ENCODE data around the gene MAD2L2. TPM values are rescaled to one million over a fixed set of nuclear protein-coding genes. Genes with fewer than 3 reads are reported as not detected.

Gene MAD2L2
- total RNA-seq, 1 donor from 2014 or later, result 111 TPM

DNA sequence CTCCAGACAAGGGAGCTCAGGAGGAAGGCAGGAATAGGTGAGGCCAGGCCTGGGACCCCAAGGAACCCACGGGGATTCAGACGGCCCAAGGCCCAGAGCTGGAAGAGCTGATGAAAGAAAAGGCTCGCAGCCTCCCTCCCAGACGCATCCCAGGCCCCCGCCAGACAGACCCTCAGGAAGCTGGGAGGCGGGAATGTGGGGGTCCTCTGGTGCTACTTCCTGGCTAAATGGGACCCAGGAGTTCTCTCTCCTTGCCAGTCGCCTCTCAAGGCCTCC lies 27.1 kb downstream of the MAD2L2 start:
- H3K9me3 Mint-ChIP-seq, result no peaks in the 10 kb centered on the region
- no peak for DNase-seq (ENCODE audit: low read depth, low spot score)
- TF ChIP-seq, protein P1, sequence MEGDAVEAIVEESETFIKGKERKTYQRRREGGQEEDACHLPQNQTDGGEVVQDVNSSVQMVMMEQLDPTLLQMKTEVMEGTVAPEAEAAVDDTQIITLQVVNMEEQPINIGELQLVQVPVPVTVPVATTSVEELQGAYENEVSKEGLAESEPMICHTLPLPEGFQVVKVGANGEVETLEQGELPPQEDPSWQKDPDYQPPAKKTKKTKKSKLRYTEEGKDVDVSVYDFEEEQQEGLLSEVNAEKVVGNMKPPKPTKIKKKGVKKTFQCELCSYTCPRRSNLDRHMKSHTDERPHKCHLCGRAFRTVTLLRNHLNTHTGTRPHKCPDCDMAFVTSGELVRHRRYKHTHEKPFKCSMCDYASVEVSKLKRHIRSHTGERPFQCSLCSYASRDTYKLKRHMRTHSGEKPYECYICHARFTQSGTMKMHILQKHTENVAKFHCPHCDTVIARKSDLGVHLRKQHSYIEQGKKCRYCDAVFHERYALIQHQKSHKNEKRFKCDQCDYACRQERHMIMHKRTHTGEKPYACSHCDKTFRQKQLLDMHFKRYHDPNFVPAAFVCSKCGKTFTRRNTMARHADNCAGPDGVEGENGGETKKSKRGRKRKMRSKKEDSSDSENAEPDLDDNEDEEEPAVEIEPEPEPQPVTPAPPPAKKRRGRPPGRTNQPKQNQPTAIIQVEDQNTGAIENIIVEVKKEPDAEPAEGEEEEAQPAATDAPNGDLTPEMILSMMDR (conservative IDR thresholded peaks at IDR 0.05), result no peak

DNA sequence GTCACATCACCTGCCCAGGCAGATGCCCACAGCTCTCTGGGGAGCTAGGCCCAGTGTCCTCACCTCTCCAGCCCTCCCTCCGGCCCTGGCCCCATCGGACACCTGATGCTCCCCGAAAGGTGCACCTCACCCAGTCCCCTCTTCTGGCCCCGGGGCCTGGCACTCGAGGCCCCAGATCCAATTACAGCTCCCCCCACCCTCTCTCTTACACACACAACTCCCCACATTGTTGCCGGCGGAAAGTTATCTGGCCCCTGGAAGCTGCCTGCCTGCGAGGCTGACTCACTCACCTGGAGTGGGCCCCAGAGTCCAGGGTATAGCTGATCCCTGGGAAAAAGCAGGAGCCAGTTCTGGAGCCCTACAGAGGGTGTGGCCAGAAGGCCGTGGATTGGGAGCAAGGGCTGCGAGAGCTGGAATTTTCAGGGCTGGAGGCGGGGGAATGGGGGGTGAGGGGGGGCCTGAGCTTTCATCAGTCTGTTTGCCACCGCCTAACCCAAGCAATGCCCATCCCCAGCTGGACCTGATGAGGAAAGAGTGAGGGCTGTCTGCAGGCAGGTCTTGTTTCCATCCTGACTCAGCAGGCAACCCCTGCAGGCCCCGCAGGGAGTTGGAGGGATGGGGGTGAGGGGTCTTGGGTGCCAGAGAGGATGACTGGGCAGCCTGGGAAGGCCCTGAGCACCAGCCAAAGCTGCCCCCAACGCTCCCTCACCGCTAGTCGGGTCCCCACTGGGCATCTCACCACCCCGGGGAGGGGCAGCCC lies 27.7 kb downstream of the MAD2L2 start:
- Mint-ChIP-seq H3K4me1 (peaks cover 7% of the 10 kb centered on the region), H3K36me3 (ENCODE audit: low read depth) (no peaks in the 10 kb centered on the region), H3K4me3 (peak overlapping the region; percentile 64), H3K27ac (ENCODE audit: unreplicated experiment) (no peak overlapping the region), H3K27me3 (ENCODE audit: low read depth) (peaks cover 65% of the 10 kb centered on the region), H3K9me3 (no peaks in the 10 kb centered on the region)
- TF ChIP-seq, protein P1 (conservative IDR thresholded peaks at IDR 0.05), result no peak
- no peak for DNase-seq (ENCODE audit: low read depth, low spot score)

More for the DNA sequence above, 27.1 kb downstream of the MAD2L2 start:
- Mint-ChIP-seq H3K27ac (ENCODE audit: unreplicated experiment) (no peak overlapping the region), H3K4me1 (peaks cover 7% of the 10 kb centered on the region), H3K27me3 (ENCODE audit: low read depth) (peaks cover 60% of the 10 kb centered on the region), H3K36me3 (ENCODE audit: low read depth) (no peaks in the 10 kb centered on the region), H3K4me3 (peak overlapping the region; percentile 64)

DNA sequence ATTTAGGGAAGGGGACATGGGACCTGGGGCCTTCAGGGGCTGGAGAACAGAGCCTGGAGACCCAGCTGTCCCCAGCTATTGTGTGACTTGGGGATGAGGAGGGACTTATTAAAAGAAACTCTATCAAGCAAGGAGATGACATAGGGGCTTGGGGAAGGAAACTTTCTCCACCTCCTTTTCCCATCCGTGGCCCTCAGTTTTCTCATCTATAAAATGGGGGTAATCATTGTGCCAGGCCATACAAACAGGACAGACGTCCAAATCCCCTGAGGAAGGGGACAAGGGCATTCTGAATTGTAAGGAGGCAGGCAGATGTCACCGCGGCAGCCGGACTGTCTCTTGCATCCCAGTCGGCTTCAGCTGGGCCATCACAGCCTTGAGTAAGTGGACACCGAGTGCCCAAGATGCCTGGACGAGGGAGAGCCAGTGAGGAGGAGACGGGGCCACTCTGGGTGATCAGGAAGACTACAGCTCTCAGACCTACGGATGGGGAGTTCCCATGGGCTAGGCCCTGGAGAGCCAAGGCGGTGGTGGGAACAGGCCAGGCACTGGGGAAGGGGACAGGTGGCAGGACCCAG lies 28.7 kb downstream of the MAD2L2 start:
- peaks cover 7% of the 10 kb centered on the region for H3K4me1 Mint-ChIP-seq
- no peak overlapping the region for H3K27ac Mint-ChIP-seq (ENCODE audit: unreplicated experiment)
- TF ChIP-seq, protein P1 (conservative IDR thresholded peaks at IDR 0.05), result no peak
- peak overlapping the region; percentile 68 for H3K4me3 Mint-ChIP-seq
- peaks cover 69% of the 10 kb centered on the region for H3K27me3 Mint-ChIP-seq (ENCODE audit: low read depth)
- no peaks in the 10 kb centered on the region for H3K36me3 Mint-ChIP-seq (ENCODE audit: low read depth)
- no peaks in the 10 kb centered on the region for H3K9me3 Mint-ChIP-seq
- DNase-seq (ENCODE audit: low read depth, low spot score), result no peak

DNA sequence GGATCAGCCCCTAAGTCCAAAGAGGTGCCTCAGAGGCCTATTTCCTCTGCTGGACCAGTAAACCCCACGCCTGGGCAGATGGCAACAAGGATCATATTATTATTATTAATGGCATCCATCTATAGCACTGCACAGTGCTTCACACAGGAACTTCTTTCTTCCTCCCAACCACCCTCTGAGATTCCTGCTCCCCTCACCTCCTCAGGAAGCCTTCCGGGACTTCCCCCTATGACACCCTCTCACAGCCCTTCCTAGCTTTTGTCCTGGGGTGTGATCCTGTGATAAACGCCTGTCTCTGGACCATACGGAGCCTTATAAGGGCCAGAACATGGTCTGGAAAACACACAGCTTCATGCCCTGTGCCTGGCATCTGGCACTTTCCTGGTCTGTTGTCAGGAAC lies 29.9 kb downstream of the MAD2L2 start:
- H3K4me1 Mint-ChIP-seq, result peaks cover 7% of the 10 kb centered on the region
- peak overlapping the region; percentile 4 for H3K4me3 Mint-ChIP-seq
- TF ChIP-seq, protein P1 (conservative IDR thresholded peaks at IDR 0.05), result no peak
- H3K36me3 Mint-ChIP-seq (ENCODE audit: low read depth), result no peaks in the 10 kb centered on the region
- no peak for DNase-seq (ENCODE audit: low read depth, low spot score)
- no peaks in the 10 kb centered on the region for H3K9me3 Mint-ChIP-seq
- H3K27me3 Mint-ChIP-seq (ENCODE audit: low read depth), result peaks cover 74% of the 10 kb centered on the region
- no peak overlapping the region for H3K27ac Mint-ChIP-seq (ENCODE audit: unreplicated experiment)

DNA sequence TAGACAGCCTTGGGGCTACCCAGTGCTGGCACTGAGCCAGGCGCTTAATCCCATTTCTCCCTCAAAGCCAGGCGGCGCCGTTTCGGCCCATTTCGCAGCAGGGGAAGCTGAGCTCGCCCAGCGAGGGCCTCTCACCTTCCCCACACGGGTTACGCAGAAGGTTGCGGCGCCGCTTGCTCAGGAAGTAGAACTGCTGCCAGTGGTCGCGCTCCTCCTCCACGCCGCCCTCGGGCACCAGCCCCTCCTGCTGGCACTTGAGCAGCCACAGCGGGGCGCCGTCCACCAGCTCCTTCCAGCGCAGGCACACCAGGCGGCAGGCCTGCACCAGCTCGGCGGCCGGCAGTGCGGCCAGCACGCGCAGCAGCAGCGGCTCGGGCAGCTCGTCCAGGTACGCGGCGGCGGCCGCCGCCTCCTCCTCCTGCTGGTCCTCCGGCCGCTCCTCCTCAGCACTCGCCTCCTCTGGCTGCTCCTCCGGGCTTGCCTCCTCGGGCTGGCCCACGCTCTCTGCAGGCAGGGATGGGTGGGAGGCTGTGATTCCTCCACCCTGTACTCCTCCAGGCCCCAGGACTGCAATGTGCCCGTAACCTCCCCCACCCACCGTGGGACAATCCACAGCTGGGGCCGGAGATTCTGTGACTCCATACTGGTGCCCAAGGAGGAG lies 30.5 kb downstream of the MAD2L2 start:
- no peak overlapping the region for H3K27ac Mint-ChIP-seq (ENCODE audit: unreplicated experiment)
- DNase-seq (ENCODE audit: low read depth, low spot score), result peak; percentile 76
- TF ChIP-seq, protein P1 (conservative IDR thresholded peaks at IDR 0.05), result peak; percentile 75
- H3K9me3 Mint-ChIP-seq, result no peaks in the 10 kb centered on the region
- H3K36me3 Mint-ChIP-seq (ENCODE audit: low read depth), result no peaks in the 10 kb centered on the region
- peak overlapping the region; percentile 4 for H3K4me3 Mint-ChIP-seq
- peaks cover 7% of the 10 kb centered on the region for H3K4me1 Mint-ChIP-seq
- H3K27me3 Mint-ChIP-seq (ENCODE audit: low read depth), result peaks cover 73% of the 10 kb centered on the region
